ENCODE data around the gene SIDT1.

SIDT1 gene

DNA sequence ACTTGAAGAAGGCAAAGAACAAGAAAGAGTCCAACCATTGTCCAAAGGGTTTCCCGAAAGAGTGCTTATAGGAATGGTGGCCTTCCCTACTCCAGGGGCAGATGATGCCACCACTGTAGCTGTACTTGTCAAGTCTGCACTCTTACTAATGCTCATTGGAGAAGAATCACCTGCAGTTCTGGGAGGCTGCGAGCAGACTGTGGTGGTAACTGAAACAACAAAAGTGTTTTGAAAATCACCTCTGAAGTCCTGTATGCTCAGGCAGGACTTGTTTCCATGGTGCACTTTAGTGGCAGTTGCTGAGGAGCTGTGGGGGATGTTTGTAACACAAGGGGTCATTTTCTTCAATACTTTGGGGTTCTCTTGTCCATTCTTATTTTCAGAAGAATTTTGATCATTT is 128.1 kb downstream of the SIDT1 start:
- no peak for DNase-seq (ENCODE audit: low read depth, low spot score)
- ChIA-PET POLR2A (no interaction called here), CTCF (interaction anchor here (0.6 to 1.2 kb wide), 2 partner anchors 9 to 12 kb away, joined by 3 read pairs; no protein-coding TSS in a partner anchor)
- no peak overlapping the region for H3K4me3 ChIP-seq (ENCODE audit: low read depth, low read length)
- TF ChIP-seq, protein P1, sequence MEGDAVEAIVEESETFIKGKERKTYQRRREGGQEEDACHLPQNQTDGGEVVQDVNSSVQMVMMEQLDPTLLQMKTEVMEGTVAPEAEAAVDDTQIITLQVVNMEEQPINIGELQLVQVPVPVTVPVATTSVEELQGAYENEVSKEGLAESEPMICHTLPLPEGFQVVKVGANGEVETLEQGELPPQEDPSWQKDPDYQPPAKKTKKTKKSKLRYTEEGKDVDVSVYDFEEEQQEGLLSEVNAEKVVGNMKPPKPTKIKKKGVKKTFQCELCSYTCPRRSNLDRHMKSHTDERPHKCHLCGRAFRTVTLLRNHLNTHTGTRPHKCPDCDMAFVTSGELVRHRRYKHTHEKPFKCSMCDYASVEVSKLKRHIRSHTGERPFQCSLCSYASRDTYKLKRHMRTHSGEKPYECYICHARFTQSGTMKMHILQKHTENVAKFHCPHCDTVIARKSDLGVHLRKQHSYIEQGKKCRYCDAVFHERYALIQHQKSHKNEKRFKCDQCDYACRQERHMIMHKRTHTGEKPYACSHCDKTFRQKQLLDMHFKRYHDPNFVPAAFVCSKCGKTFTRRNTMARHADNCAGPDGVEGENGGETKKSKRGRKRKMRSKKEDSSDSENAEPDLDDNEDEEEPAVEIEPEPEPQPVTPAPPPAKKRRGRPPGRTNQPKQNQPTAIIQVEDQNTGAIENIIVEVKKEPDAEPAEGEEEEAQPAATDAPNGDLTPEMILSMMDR (IDR thresholded peaks at IDR 0.05; ENCODE audit: insufficient read depth, low read length, missing control alignments): no peak

DNA sequence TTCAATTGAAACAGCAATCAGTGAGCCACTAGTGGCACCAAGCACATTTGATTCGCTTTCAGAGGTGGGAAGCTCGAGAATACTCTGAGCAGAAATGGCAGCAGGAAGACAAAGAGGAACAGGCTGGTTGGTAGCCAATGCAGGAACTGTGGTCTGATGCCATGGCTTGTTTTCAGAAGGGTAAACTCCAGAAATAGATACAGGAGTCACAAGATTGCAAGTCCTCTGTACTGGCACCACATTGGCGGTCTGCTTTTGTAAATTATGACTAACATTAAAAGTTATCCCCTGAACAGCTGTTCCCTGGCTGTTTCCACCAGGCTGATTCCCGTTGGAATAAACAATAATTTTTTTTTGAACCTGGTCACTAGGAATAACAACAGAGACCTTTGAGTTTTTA is 128.5 kb downstream of the SIDT1 start:
- DNase-seq (ENCODE audit: low read depth, low spot score): no peak
- POLR2A ChIA-PET: no interaction called here
- CTCF ChIA-PET: interaction anchor here (0.6 to 1.2 kb wide), 2 partner anchors 9 to 11 kb away, joined by 3 read pairs; no protein-coding TSS in a partner anchor

DNA sequence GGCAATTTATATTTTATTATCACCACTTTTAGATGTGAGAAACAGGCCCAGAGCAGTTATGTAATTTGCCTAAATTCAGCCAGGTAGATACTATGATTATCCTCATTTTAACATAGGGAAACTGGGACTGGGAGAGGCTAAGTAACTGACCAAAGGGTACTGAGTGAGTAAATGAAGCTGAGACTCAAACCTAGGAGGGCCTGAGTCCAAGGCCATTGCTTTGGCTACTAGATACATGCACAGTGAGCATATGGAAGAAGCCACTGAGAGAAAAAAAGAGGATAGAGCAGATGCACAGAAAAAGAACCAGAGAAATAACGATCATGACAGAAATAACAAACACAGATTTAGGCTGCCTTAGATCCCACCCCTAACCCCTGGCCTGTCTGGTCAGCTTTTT is 130.5 kb downstream of the SIDT1 start:
- no peak overlapping the region for H3K4me3 ChIP-seq (ENCODE audit: low read depth, low read length)
- POLR2A ChIA-PET: no interaction called here
- CTCF ChIA-PET: interaction anchor here (1.5 kb wide), 1 partner anchor 8 kb away, joined by 3 read pairs; no protein-coding TSS in a partner anchor
- DNase-seq (ENCODE audit: low read depth, low spot score): no peak
- TF ChIP-seq, protein P1 (IDR thresholded peaks at IDR 0.05; ENCODE audit: insufficient read depth, low read length, missing control alignments): no peak

More for the DNA sequence above, 128.5 kb downstream of the SIDT1 start:
- H3K4me3 ChIP-seq (ENCODE audit: low read depth, low read length): no peak overlapping the region
- TF ChIP-seq, protein P1 (IDR thresholded peaks at IDR 0.05; ENCODE audit: insufficient read depth, low read length, missing control alignments): no peak

DNA sequence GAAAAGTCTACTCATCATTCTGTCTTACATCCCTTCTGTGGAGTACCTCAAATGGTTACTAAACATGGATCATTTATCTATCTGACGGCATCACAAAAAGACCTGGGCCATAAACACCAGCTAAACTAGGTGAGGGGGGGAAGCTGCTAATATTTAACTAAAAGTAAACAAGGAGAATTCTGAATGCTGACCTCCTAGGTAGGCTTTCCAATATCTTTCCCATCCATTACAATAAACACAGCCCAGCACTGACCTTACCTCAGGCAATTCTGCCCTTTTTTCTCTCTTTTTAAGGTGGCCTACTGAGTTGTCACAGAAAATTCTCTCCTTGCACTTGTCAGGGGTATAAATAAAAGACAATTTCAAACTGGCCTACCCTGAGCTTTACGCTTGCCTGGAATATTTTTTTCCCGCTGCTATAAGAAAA is 131.0 kb downstream of the SIDT1 start:
- ChIA-PET CTCF (interaction anchor here (1.5 kb wide), 1 partner anchor 9 kb away, joined by 3 read pairs; no protein-coding TSS in a partner anchor), POLR2A (no interaction called here)
- TF ChIP-seq, protein P1 (IDR thresholded peaks at IDR 0.05; ENCODE audit: insufficient read depth, low read length, missing control alignments): no peak
- DNase-seq (ENCODE audit: low read depth, low spot score): no peak
- H3K4me3 ChIP-seq (ENCODE audit: low read depth, low read length): no peak overlapping the region

DNA sequence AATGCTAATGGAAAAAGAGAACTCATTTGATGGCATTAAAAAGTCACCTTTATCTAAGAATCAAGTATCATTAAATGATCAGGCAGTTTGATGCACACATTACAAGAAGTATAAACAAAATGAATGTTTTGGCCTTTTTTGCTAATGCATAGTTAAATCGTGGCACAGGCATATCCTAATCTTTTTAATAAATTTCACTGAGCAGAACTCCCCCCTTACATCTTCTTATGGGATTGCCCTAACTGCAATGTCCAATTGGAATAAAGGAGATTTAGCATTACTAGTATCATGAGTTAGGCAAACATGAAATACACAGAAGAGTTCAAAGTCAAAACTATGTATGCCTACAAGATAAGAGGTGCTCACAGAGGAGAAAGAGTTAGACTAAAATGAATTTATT is 131.4 kb downstream of the SIDT1 start:
- no peak for DNase-seq (ENCODE audit: low read depth, low spot score)
- no peak overlapping the region for H3K4me3 ChIP-seq (ENCODE audit: low read depth, low read length)
- TF ChIP-seq, protein P1 (IDR thresholded peaks at IDR 0.05; ENCODE audit: insufficient read depth, low read length, missing control alignments): no peak
- ChIA-PET CTCF (interaction anchor here (1.5 kb wide), 1 partner anchor 9 kb away, joined by 3 read pairs; no protein-coding TSS in a partner anchor), POLR2A (no interaction called here)

DNA sequence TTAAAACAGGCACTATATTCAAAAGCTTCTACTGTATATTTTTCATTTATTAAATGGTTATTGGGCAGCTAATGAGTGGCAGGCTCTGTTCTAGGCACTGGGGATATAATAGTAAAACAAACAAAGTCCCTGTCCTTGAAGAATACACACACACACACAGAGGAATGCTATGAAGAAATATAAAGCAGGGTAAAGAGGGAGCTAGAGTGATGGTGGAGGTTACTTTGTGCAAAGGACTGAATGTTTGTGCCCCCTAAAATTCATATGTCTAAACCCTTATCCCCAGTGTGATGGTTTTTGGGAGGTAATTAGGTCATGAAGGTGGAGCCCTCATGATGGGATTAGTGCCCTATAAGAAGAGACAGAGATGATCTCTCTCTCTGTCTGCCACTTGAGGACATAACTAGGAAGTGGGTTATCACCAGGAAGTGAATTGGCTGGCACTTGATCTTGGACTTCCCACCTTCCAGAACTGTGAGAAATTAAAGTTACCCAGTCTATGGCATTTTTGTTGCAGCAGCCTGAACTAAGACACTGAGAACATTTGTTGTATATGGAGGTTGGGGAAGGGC is 132.3 kb downstream of the SIDT1 start:
- no peak overlapping the region for H3K4me3 ChIP-seq (ENCODE audit: low read depth, low read length)
- ChIA-PET CTCF (no interaction called here), POLR2A (no interaction called here)
- DNase-seq (ENCODE audit: low read depth, low spot score): no peak
- TF ChIP-seq, protein P1 (IDR thresholded peaks at IDR 0.05; ENCODE audit: insufficient read depth, low read length, missing control alignments): no peak
